ENCODE results near the gene PRDM10.

DNA sequence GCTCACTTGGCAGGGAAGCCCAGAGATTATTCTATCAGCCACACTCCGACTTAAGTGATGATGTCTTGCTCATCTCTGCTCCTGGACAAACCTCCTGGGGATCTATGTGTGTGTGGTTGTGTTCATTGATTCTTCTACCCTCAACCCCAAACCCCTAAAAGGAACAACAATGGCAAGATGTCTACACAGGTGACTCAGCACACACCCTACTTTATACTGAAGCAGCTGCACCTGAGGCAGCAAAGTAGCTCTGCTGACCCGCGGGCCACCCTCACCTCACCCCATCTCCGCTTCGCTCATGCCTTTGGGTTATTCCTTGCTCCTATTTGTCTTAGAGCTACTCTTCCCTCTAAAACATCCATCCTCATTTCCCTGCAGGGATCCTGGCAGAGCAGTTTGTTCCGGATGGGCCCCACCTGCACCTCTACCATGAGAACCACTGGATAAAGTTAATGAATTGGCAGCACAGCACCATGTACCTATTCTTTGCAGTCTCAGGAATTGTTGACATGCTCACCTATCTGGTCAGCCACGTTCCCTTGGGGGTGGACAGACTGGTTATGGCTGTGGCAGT, 148.3 kb downstream of the PRDM10 start:
- TF ChIP-seq CTCF (IDR thresholded peaks at IDR 0.05) = no peak
- no peak for TF ChIP-seq EP300 (IDR thresholded peaks at IDR 0.05; ENCODE audit: low read depth)
- TF ChIP-seq POLR2A (IDR thresholded peaks at IDR 0.05) = no peak
